GM23338 (cell line): ENCODE data around the gene JAZF1. TPM values are rescaled to one million over a fixed set of nuclear protein-coding genes. Genes with fewer than 3 reads are reported as not detected.

Source experiments
- ATAC-seq: fragments of 200-7000 bp; cut with Tn5 transposase; 3 replicates; pipeline ENCODE4 v1.9.1; 2020
- DNase-seq: peaks from one replicate; pipeline ENCODE4 v3.0.0-alpha.2; 2015; ENCODE audit warnings: low spot score
- H2AFZ ChIP-seq: fragments of 200-600 bp; sonication (generic); 2 replicates; pipeline ENCODE4 v1.8.0; 2016; ENCODE audit warnings: antibody characterized with exemption, mild to moderate bottlenecking, moderate library complexity
- H3F3A ChIP-seq: fragments of 200-600 bp; sonication (generic); replicated peaks from 2 replicates; pipeline ENCODE4 v1.8.0; 2017; ENCODE audit warnings: antibody characterized with exemption, mixed run types, low read depth
- H3K27ac ChIP-seq: fragments of 200-600 bp; sonication (generic); 2 replicates; pipeline ENCODE4 v1.6.1; 2016; ENCODE audit warnings: low read depth
- H3K27me3 ChIP-seq: fragments of 200-600 bp; sonication (generic); 2 replicates; pipeline ENCODE4 v1.8.0; 2016; ENCODE audit warnings: mild to moderate bottlenecking, mixed run types, moderate library complexity; ENCODE audit not compliant: insufficient read depth
- H3K36me3 ChIP-seq: fragments of 200-600 bp; sonication (generic); 2 replicates; pipeline ENCODE4 v1.8.0; 2016; ENCODE audit warnings: mild to moderate bottlenecking; ENCODE audit not compliant: insufficient read depth
- H3K4me1 ChIP-seq: fragments of 200-600 bp; sonication (generic); 2 replicates; pipeline ENCODE4 v1.8.0; 2016; ENCODE audit warnings: mild to moderate bottlenecking, moderate library complexity; ENCODE audit not compliant: insufficient read depth
- H3K4me2 ChIP-seq: fragments of 200-600 bp; sonication (generic); 2 replicates; pipeline ENCODE4 v1.7.1; 2017; ENCODE audit warnings: mixed run types
- H3K4me3 ChIP-seq: fragments of 200-600 bp; sonication (generic); 2 replicates; pipeline ENCODE4 v1.6.1; 2016; ENCODE audit warnings: mixed run types
- H3K79me2 ChIP-seq: fragments of 200-600 bp; sonication (generic); replicated peaks from 2 replicates; pipeline ENCODE4 v1.8.0; 2017; ENCODE audit warnings: mild to moderate bottlenecking; ENCODE audit not compliant: insufficient read depth
- H3K9me2 ChIP-seq: fragments of 200-600 bp; sonication (generic); 2 replicates; pipeline ENCODE4 v1.8.0; 2017; ENCODE audit not compliant: insufficient read depth
- H4K20me1 ChIP-seq: fragments of 200-600 bp; sonication (generic); replicated peaks from 2 replicates; pipeline ENCODE4 v1.8.0; 2017; ENCODE audit warnings: mild to moderate bottlenecking; ENCODE audit not compliant: insufficient read depth
- H3K27ac Mint-ChIP-seq: 2 replicates; pipeline ENCODE4 v1.8.0; 2020; ENCODE audit warnings: inconsistent platforms, mild to moderate bottlenecking, moderate library complexity, mixed read lengths
- H3K27me3 Mint-ChIP-seq: 3 replicates; pipeline ENCODE4 v1.8.0; 2022; ENCODE audit warnings: low read depth, mild to moderate bottlenecking, moderate library complexity, mixed read lengths, inconsistent platforms; ENCODE audit not compliant: insufficient read depth, poor library complexity
- H3K36me3 Mint-ChIP-seq: 3 replicates; pipeline ENCODE4 v1.8.0; 2021; ENCODE audit warnings: low read depth, mild to moderate bottlenecking, inconsistent platforms, moderate library complexity, mixed read lengths
- H3K4me1 Mint-ChIP-seq: 3 replicates; pipeline ENCODE4 v1.8.0; 2020; ENCODE audit warnings: mild to moderate bottlenecking, inconsistent platforms, mixed read lengths
- H3K4me3 Mint-ChIP-seq: 3 replicates; pipeline ENCODE4 v1.8.0; 2021; ENCODE audit warnings: moderate library complexity, mild to moderate bottlenecking, inconsistent platforms, mixed read lengths
- H3K9me3 Mint-ChIP-seq: 3 replicates; pipeline ENCODE4 v1.8.0; 2020; ENCODE audit warnings: moderate library complexity, mild to moderate bottlenecking, inconsistent platforms, mixed read lengths
- CTCF ChIP-seq, 2 experiments: fragments of 200-600 bp in 1 of 2; sonication (generic) in 1 of 2; conservative IDR thresholded peaks; 2 replicates each; pipeline versions ENCODE4 v1.5.1 to v1.6.1; 2016 to 2017; ENCODE audit warnings: antibody characterized with exemption in 2 of 2, low read depth in 2 of 2, mild to moderate bottlenecking in 2 of 2, moderate library complexity in 1 of 2
- ETS1 ChIP-seq: IDR thresholded peaks from 2 replicates; pipeline ENCODE4 v1.6.1; 2016; ENCODE audit warnings: antibody characterized with exemption
- EZH2phosphoT487 ChIP-seq: fragments of 200-600 bp; sonication (generic); IDR thresholded peaks from one replicate; pipeline ENCODE4 v1.8.1; 2018; ENCODE audit warnings: antibody characterized with exemption; ENCODE audit not compliant: unreplicated experiment
- JUNB ChIP-seq: IDR thresholded peaks from one replicate; pipeline ENCODE4 v1.6.1; 2016; ENCODE audit warnings: antibody characterized with exemption; ENCODE audit not compliant: unreplicated experiment
- NANOG ChIP-seq: IDR thresholded peaks from 2 replicates; pipeline ENCODE4 v1.6.1; 2016; ENCODE audit warnings: antibody characterized with exemption, borderline replicate concordance
- POLR2AphosphoS5 ChIP-seq: IDR thresholded peaks from 2 replicates; pipeline ENCODE4 v1.6.1; 2016; ENCODE audit warnings: antibody characterized with exemption, low read depth
- REST ChIP-seq: IDR thresholded peaks from one replicate; pipeline ENCODE4 v1.6.1; 2018; ENCODE audit warnings: antibody characterized with exemption; ENCODE audit not compliant: unreplicated experiment
- ZNF114 ChIP-seq: fragments of 250-450 bp; sonication (Bioruptor Pico); IDR thresholded peaks from 2 replicates; pipeline ENCODE4 v1.5.0; 2020; ENCODE audit warnings: mild to moderate bottlenecking, moderate library complexity
- ZNF331 ChIP-seq: fragments of 250-450 bp; sonication (Bioruptor Pico); IDR thresholded peaks from 2 replicates; pipeline ENCODE4 v1.5.0; 2020; ENCODE audit warnings: low read depth, mild to moderate bottlenecking, moderate library complexity
- polyA plus RNA-seq: library from polyadenylated mRNA; unstranded; fragments of >200 nt; fragmentation: Nextera tagmentation; extraction: Ambion mirVana; gene quantifications from 2 replicates; pipeline ENCODE4 v1.2.1, GENCODE V29; 2016
- total RNA-seq: library from RNA; depleted of rRNA; stranded (reverse); fragments of >200 nt; shearing (Covaris generic); gene quantifications from 2 replicates; pipeline ENCODE4 v1.2.3, GENCODE V29; 2014

The JAZF1 gene
- total and polyA plus RNA-seq, 2 experiments from 2014 or later: 12.2 to 22.2 TPM

- Histone ChIP-seq H2AFZ (no peak overlapping the region), H3K4me3 (no peak overlapping the region), H3K4me2 (no peak overlapping the region), H3K27me3 (no peaks in the 10 kb centered on the region), H3K27ac (no peak overlapping the region), H4K20me1 (no peaks in the 10 kb centered on the region), H3K9me2 (0 out of 2 replicates have a peak, but pooled peaks cover 3% of the 10 kb centered on the region), H3K4me1 (peaks cover 35% of the 10 kb centered on the region), H3F3A (no peaks in the 10 kb centered on the region), H3K79me2 (no peaks in the 10 kb centered on the region), H3K36me3 (no peaks in the 10 kb centered on the region)
- no peak for ATAC-seq
- no peak for DNase-seq
- TF ChIP-seq ZNF331 (CRISPR knock-in tag) (no peak), REST (no peak), NANOG (no peak), JUNB (no peak), POLR2AphosphoS5 (no peak), CTCF (conservative IDR thresholded peaks at IDR 0.05; ENCODE audit: low read depth in 2 of 2) (no peak), ETS1 (no peak), ZNF114 (CRISPR knock-in tag) (no peak)
- Mint-ChIP-seq H3K4me3 (no peak overlapping the region), H3K4me1 (peaks cover 50% of the 10 kb centered on the region), H3K9me3 (0 out of 3 replicates have a peak, but pooled peaks cover 2% of the 10 kb centered on the region), H3K36me3 (peaks cover 6% of the 10 kb centered on the region; the same call in 1 of the 3 replicates), H3K27me3 (no peaks in the 10 kb centered on the region), H3K27ac (no peak overlapping the region)
Observed at GRCh38 chr7:27914409-27914808, 266.2 kb downstream of the JAZF1 start.

GRCh38 chr7:27912751-27913150 lies 267.8 kb downstream of the JAZF1 start:
- peak overlapping the region; percentile 76 for H3K27ac ChIP-seq
- TF ChIP-seq REST (no peak), ETS1 (no peak), NANOG (no peak), EZH2phosphoT487 (no peak)
- H4K20me1 ChIP-seq: no peaks in the 10 kb centered on the region
- no peaks in the 10 kb centered on the region for H3K36me3 ChIP-seq
- Mint-ChIP-seq H3K36me3 (peaks cover 6% of the 10 kb centered on the region; the same call in 1 of the 3 replicates), H3K9me3 (0 out of 3 replicates have a peak, but pooled peaks cover 2% of the 10 kb centered on the region), H3K4me1 (peaks cover 61% of the 10 kb centered on the region), H3K27ac (peak overlapping the region; percentile 57; the same call in 1 of the 2 replicates), H3K27me3 (peaks cover 2% of the 10 kb centered on the region), H3K4me3 (no peak overlapping the region)
- no peaks in the 10 kb centered on the region for H3K79me2 ChIP-seq
- no peak for ATAC-seq
- DNase-seq: no peak
- H3K27me3 ChIP-seq: no peaks in the 10 kb centered on the region
- H2AFZ ChIP-seq: no peak overlapping the region
- no peak overlapping the region for H3K4me3 ChIP-seq
- 0 out of 2 replicates have a peak, but pooled peaks cover 3% of the 10 kb centered on the region for H3K9me2 ChIP-seq
- H3K4me2 ChIP-seq: peak overlapping the region; percentile 6; the same call in 1 of the 2 replicates
- H3F3A ChIP-seq: no peaks in the 10 kb centered on the region
- H3K4me1 ChIP-seq: peaks cover 46% of the 10 kb centered on the region
